T1000 (cell line): ENCODE results near the gene E2F3.

Source experiments
- DNase-seq: peaks from one replicate; lab custom pipeline; 2025; ENCODE audit warnings: mixed read lengths; lab: John Stamatoyannopoulos, UW

The E2F3 gene

DNA sequence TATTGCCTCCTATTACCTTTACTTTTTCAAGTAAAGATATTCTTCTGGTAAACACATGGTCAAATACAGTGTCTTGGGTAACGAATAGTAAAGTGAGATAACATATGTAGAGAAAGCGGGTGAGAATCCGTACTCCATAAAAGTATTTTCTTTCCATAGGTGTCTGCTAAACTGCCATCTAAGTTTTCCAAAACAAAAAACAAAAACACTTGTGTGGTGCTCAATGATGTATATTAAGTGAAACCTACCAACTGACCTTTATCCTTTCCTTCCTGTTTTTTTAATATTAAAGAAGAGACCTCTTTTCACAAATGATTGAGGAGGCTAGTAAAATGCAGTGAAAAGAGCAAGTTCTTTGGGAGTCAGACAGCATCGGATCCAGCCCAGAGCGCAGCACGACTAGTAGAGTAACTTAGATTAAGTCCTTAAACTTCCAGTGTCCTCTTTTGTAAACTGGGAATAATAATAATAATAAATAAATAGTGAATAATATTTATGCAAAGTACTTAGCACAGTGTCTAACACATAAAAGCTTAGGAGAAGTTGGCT is 132.1 kb downstream of the E2F3 start:
- no peak for DNase-seq

DNA sequence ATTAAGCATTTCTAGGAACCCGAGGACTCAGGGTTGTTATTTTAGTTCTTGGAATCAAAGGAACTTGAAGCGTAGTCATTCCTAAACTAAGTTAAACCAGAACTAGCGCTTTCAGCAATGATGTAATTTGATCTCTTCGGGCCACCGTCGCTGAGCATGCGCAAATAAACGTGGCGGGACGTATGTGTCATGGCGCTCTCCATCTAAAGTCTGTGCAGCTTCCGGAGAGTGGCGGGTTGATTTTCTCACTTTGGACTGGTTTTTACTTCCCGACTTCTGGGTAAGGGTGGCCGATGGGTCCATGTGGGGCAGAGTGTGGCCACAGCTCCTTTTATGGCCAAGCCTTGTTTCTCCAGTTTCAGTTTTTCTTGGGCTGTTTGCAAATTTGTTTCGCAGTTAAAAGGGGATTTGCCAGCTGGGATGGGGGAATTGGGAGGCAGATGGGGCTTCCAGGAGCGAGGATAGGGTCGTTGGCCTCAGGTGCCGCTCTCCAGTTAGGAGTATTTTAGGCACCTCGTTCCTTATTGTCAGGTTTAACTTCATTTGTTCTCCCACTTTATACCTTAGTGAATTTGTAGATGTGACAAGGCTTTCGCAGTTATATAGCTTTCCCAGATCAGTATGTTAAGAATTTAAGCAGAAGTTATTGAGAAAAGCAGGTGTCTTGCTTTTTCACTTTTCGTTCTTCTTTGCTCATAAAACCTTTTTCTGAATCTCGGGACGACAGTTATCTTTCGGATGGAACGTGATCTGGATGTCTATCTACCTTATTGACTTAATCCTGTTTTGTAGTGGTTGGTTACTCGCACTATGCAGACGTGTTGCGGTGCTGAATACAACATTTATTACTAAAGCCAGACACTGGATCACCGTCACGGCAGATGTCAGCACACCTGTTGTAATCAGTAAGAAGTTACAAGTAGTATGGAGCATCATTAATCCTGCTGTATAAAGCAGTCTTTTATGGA is 132.9 kb downstream of the E2F3 start, which contains the start of gene CDKAL1:
TSS of gene CDKAL1 (plus strand) at position 163 of the 968 bp plus-strand sequence. CDS start 11,894 bp downstream, outside the sequence.
- DNase-seq, result peak; percentile 73

GRCh38 chr6:20538131-20538662 is 136.5 kb downstream of the E2F3 start:
- DNase-seq, result no peak

- DNase-seq, result no peak
These were observed 137.2 kb downstream of the E2F3 start for GRCh38 chr6:20538907-20539306.

DNA sequence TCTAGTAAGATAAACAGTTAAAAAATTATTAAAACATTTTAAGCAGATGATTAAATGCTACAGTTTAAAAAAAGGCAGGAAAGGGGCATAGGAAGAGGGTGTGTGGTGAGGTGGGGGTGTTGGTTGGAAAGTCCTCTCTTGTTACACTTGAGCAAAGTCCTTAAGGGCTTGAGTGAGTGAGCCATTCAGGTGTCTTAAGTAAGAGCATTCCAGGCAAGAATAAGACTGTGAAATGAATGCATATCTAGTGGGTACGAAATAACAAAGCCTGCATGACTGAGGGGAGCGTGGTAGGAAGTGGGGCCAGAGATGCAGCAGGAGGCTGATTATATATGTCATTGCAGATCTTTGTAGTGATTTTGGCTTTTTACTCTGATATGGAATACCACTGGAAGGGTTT is 137.7 kb downstream of the E2F3 start:
- no peak for DNase-seq

DNA sequence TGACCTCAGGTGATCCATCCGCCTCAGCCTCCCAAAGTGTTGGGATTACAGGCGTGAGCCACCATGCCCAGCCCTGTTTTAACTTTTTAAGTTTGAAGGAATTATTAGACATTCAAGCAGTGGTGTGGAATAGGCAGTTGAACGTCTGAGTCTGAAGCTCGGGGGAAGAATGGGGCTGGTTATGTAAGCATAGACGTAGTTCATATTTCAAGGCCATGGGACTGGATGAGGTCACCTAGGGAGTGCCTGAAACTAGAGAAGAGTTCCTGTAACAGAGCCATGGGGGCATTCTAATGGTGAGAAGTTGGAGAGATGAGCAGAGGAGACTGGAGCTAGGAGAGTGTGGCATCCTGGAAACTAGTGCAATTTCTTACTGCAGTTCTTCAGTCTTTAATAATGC is 139.0 kb downstream of the E2F3 start:
- DNase-seq, result no peak

DNA sequence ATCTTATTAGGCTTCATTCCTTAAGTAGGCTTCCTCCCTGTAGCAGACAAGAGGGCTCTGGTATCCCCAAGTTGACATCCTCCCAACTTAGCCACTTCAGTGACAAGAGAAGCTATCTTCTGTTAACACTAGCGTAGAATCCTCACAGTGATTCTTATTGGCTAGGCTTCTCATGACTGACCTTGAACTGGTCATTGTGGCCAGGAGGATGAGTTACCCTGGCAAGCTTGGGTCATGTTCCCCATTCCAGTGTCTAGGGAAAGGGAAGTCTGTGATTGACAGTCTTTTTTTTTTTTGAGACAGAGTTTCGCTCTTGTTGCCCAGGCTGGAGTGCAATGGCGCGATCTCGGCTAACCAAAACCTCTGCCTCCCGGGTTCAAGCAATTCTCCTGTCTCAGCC is 139.7 kb downstream of the E2F3 start:
- no peak for DNase-seq

DNA sequence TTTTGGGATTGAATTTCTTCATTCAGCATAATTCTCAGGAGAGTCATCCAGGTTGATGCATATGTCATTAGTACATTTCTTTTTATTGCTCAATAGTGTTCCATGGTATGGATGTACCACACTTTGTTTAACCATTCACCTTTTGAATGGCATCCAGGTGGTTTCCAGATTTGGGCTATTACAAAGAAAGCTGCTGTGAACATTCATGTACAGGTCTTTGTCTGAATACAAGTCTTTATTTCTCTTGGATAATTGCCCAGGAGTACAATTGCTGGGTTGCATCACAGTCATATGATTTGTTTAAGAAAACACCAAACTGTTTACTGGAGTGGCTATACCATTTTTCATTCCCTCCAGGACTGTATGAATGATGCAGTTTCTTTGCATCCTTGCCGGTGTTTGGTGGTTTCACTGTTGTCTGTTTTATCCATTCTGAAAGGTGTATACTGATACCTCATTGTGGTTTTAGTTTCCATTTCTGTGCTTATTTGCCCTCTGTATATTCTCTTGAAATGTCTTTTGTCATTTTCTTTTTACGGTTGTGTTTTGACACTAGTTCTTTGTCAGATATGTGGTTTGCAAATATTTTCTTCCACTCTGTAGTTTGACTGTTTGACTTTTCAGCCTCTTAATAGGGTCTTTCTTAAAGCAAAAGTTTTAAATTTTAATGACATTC is 141.4 kb downstream of the E2F3 start:
- DNase-seq, result no peak
